NCI-H774 (cell line): Measurements from ENCODE around the gene FAM24A.
"Not testable (repeated sequence)": the region's sequence is repeated elsewhere in the genome, so short reads cannot be mapped to it uniquely, and the experiment has no call there.

Source experiments
- DNase-seq: peaks from one replicate; lab custom pipeline; 2025; lab: John Stamatoyannopoulos, UW

The FAM24A gene, protein sequence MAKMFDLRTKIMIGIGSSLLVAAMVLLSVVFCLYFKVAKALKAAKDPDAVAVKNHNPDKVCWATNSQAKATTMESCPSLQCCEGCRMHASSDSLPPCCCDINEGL

DNA sequence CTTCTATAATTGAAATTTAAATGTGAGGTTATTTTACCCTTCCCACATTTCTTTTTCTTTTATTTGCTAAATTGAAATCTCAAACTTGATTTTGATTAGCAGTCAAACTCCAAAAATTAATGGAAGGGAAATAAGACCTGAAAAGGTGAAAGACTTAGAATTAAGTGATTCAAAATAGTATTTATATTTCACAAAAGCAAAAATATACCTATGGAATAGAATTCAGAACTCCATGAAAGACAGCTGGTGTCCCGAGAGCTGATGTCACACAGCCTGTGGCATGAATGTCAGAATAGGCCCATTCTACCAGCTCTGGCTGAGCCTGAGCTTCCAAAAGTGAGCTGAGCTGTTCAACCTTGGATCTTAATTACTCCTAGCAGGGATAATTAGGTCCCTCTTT, at the start of gene FAM24A:
FAM24A (plus strand) TSS at position 301 of the 400 bp plus-strand sequence. CDS start 1,025 bp downstream, outside the sequence.
- no peak for DNase-seq

DNA sequence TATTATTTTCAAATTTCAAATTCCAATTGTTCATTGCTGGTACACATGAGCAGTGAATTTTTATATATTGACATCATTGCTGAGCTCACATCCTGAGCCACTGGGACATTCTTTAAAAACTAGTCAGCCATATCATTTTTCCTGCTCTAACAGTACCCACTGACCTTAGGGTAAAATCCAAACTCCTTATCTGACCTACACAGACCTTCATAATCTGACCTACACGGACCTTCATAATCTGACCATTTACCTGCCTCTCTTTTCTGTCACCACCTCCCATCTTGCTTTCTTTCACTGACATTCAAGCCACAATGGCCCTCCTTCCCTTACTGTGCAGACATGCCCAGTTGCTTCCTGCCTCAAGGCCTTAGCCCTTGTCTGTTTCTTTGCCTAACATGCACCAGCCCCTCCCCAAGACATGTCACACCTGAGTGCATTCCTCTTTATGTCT, 48.7 kb upstream of the FAM24A start:
- no peak for DNase-seq

DNA sequence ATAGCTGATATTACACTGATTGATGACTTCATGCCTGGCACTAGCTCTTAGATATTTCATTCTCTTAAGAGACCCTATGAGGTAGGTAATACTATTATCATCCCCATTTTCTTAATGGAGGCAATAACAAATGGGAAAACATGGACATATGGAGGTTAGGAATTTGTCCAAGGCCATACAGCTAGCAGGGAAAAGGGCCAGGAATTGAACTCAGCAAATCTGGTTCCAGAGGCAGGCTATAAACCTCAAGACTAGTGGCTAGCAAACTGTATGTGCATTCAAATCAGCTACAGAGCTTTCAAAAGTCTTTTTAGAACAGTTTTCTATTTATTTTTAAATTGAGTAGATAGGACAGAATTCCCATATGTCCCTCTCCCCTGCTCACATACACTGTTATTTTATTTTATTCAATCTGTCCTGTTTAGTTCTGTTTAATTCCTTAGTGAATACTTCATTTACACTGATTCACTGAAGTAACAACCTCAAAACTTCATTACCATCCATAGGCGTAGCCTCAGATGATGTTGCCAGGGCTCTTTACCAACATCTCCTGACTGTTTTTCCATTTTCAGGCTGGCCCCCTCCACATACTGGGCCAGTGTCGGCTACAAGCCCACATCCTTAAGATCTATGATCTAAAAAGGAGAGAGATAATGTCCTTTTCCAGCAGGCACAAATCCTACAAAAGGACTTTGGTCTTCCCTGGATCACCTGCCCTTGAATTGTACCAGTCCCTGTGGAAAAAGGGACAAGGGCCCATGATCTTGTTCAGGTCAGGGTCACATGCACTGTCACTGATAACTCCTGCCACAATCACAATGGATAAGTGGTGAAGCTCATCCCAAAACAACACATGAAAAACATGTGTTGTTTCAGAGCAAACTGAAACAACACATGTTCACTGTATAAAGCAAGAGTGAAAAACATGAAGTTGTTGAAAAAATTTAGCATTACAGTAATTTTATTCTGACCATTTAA, 46.9 kb upstream of the FAM24A start:
- no peak for DNase-seq

DNA sequence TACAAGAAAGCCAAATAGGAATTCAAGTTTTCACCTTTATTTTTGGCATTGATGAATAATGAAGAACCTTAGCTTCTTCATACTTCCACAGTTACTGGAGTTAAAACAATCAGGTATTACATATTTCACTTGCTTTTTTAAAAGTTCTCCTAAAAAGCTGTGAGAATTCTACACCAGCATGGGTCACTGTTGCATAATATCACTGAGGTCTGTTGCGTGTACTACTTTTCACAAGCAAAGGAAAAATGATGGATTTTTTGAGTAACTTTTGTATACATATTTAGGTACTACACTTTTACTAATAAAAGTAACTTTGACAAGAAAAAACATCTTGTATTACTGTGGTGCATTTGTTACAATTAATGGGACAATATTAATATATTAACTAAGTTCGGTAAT, 46.2 kb upstream of the FAM24A start:
- DNase-seq: no peak

DNA sequence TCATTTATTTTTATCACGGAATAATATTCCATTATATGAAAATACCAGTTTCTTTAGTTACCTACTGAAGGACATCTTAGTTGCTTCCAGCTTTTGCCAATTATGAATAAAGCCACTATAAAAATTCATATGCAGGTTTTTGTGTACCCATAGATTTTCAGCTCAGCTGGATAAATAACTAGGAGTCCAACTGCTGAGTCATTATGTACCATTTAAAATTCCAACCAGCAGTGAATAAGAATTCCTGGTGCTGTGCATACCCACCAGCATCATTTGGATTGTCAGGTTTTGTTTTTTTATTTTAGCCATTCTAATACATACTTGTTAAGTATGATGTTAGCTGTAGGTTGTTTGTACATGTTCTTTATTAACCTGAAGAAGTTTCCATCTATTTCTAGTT, 45.5 kb upstream of the FAM24A start:
- DNase-seq: no peak

DNA sequence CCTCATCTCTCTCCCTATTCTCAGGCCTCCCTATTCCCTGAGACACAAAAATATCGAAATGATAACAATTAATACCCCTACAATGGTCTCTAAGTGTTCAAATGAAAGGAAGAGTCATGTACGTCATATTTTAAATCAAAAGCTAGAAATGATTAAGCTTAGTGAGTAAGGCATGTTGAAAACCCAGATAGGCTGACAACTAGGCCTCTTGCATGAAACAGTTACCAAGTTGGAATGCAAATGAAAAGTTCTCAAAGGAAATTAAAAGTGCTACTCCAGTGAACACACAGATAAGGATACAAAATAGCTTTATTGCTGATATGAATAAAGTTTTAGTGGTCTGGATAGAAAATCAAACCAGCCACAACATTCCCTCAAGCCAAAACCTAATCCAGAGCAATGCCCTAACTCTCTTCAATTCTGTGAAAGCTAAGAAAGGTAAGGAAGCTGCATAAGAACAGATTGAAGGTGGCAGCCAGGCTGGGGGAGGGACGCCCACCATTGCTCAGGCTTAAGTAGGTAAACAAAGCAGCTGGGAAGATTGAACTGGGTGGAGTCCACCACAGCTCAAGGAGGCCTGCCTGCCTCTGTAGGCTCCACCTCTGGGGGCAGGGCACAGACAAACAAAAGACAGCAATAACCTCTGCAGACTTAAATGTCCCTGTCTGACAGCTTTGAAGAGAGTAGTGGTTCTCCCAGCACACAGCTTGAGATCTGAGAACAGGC, 43.5 kb upstream of the FAM24A start:
- not testable (repeated sequence) for DNase-seq

DNA sequence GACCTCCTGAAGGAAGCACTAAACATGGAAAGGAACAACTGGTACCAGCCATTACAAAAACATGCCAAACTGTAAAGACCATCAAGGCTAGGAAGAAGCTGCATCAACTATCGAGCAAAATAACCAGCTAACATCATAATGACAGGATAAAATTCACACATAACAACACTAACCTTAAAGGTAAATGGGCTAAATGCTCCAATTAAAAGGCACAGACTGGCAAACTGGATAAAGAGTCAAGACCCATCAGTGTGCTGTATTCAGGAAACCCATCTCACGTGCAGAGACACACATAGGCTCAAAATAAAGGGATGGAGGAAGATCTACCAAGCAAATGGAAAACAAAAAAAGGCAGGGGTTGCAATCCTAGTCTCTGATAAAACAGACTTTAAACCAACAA, 41.6 kb upstream of the FAM24A start:
- DNase-seq: not testable (repeated sequence)

DNA sequence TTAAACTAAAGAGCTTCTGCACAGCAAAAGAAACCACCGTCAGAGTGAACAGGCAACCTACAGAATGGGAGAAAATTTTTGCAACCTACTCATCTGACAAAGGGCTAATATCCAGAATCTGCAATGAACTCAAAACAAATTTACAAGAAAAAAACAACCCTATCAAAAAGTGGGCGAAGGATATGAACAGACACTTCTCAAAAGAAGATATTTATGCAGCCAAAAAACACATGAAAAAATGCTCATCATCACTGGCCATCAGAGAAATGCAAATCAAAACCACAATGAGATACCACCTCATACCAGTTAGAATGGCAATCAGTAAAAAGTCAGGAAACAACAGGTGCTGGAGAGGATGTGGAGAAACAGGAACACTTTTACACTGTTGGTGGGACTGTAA, 38.5 kb upstream of the FAM24A start:
- not testable (repeated sequence) for DNase-seq

DNA sequence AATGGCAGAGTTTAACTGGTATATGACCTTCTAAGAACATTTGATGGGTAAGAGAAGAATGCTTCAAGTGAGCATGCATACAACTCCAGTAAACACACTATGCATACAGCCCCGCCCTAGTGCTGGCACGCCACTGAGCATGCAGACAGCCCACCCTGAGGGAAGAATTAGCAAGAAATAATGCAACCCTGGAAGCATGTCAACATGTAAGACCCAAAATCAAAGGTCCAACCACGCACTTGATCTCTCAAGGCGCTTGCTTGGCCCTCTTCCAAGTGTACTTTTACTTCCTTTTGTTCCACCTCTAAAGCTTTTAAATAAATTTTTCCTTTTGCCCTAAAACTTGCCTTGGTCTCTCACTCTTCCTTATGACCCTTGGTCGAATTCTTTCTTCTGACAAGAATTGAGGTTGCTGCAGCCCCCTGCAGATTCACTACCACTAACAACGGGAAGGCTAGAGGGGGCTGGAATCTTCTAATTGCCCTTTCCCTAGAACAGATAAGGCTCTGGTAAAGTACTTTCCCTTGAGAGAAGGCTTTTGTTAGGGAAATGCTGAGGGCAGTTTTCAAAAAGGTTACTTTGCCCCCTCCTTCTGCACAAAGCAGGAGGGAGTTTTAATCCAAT, 34.5 kb upstream of the FAM24A start:
- DNase-seq: no peak

DNA sequence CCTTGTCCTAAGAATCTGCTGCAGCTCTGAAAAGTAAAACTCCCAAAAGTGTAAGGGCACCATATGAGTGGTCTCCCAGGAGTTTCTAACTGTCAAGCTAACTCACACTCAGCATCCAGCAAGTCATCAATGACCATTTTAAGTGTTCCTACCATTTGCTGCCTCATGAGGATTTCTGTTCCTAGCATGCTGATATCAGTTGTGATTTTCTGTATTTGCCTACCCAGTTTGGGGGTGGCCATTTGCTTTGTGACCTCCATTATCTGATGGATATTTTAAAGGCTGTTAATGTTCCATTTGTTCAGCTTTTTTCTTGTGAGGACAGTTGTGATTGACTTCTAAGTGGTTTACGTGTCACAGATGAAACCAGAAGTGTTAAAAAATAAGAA, 33.9 kb upstream of the FAM24A start:
- no peak for DNase-seq

DNA sequence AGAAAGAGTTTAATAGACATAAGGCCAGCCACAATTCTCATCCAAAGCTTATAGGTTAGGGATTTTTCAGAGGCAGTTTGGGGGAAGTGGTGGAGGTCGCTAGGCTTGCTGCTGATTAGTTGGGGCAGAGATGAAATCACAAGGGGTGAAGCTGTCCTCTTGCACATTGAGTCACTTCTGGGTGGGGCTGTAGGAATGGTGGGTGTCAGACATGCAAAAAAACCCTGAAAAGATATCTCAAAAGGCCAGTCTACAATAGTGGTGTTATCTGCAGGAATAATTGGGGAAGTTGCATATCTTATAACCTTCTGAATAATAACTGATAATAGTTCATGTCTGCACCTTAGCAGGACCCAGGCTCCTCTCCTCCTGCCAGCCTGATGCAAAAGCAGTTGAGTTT, 33.1 kb upstream of the FAM24A start:
- DNase-seq: no peak

DNA sequence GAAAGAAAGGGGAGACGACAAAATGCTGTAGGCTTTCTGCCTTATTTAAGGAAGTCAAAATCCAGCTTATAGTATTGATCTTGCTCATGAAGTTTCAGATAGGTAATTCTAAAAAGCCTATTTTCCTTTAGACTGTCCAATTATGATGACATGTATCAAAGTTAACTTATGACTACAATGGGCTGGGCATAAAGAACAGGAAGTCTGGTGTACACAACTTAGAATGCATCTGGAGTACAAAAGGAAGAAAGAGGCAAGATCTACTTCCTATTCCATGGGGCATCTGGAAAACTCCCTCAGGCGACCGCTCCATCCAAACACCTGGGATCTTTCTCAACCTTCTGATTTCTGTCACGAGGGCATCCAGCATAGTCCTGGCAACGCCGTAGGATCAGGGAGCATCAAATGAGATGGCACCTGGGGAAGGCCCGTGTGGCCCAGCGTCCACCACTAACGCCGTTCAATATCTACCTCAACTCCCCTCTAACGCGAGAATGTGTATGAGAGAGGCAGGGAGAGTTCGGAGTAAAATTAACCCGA, 31.5 kb upstream of the FAM24A start:
- no peak for DNase-seq

DNA sequence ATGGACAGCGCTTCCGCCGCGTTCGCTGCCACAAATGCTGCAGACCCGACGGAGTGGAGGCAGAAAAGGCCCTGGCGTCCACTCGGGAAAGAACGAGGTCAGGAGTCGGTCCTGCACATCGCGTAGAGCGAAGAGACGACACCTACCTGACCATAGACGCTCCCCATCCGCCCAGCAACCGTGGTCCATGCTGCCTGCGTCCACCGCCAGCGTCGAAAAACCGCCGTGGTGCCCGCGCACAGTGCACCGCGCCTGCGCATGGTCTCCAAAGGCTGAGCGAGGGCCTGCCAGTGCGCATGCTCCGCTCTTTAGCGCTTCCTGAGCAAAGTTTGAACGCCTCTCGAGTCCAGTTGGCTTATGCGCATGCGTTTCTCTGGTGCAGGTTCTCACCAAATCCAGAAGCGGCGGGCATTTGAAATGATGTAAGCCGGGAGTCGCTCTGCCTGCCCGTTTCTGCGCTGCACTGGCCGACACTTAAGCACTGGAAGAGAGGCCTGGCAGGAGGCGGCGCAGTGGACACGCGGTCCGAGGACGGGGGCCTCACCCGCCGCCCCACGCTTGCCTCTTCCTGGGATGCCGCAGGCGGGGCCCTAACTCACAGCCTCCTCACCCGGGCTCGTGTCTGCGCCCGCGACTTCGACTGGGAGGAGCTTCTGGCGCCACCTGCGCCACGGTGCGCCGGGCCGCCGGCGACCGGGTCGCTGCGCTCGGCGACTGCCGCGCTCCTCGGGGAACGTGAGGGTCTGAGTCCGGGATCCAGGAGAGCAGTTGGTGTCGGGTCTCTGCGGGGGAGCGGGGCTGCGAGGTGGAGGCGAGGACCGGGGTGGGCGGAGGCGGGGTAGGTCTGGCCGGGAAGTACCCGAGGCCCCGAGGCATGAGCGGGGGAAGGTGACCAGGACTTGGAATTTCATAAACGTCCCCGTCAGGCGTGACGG, 30.8 kb upstream of the FAM24A start, which contains the start of gene FAM24B:
FAM24B (minus strand) TSS at position 243 of the 935 bp plus-strand sequence. CDS start 29,066 bp downstream, outside the sequence.
- DNase-seq: peak; percentile 85

DNA sequence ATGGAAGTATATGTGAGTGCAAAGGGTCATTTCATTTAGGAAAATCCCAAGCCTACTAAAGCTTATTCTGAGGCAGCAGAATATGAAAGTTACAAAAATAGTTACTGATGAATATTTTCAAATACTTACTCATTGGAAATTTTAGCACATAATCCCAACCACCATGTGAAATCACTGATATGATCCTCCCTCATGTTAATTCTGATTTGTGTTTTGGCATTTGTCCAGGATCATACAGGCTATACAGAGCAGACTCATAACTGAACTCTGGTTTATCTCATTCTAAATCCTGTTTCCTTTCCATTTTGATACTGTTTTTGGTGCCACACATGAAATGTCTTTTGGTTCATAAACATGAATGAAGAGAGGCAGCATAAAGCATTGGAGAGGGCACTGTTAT, 27.6 kb upstream of the FAM24A start:
- DNase-seq: no peak

DNA sequence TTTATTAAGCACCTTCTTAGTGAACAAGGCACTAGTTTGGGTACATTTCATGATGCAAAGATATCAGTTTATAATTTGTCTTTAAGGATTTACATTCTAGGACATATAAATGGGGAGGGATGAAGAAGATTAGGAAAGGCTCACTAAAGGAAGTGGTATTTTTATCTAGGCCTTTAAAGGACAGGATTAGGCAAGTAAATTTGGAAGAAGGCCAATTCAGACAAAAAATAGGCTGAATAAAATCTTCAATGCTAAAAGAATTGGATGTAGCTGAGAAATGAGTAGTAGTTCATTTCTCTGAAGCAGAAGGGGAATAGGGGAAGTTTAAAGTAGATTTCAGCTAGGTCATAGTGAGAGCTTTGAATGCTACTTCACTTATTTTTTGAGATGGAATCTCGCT, 26.2 kb upstream of the FAM24A start:
- DNase-seq: no peak

DNA sequence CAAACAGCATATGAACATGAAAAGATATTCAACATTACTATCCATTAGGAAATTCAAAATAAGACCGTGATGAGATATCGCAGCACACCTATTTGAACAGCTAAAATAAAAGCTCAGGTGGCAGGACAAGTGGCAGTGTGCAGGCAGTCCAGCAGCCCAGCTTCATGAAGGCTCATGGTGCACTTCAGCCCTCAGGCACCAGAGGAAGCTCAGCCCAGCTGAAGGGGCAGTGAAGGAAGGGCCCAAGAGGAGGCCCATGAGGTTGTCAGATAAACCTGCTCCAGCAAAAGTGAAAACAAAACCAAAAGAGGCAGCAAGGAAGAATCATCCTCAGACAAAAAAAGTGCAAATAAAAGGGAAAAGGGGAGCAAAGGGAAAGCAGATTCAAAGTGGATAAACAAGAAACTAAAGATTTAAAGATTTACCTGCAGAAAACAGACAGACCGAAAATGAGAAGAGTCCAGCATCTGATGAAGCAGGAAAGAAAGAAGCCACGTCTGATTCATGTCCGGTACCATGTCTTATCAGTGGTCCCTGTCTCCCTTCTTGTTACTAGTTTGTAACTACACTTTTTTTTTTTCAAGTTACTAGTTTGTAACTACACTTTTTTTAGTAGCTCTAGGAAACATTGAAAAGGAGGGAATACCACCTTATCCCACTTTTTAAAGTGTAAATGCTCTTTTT, 16.0 kb upstream of the FAM24A start:
- DNase-seq: no peak

DNA sequence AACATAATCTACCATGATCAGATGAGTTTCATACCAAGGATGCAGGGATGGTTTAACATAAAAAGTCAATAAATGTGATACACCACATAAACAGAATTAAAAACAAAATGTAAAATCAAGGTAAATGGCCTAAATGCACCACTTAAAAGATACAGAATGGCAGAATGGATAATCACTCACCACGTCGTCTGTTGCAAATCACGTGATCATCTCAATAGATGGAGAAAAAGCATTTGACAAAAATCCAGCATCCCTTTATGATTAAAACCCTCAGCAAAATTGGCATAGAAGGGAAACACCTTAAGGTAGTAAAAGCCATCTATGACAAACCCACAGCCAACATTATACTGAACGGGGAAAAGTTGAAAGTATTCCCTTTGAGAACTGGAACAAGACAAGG, 6.5 kb upstream of the FAM24A start:
- DNase-seq: not testable (repeated sequence)

DNA sequence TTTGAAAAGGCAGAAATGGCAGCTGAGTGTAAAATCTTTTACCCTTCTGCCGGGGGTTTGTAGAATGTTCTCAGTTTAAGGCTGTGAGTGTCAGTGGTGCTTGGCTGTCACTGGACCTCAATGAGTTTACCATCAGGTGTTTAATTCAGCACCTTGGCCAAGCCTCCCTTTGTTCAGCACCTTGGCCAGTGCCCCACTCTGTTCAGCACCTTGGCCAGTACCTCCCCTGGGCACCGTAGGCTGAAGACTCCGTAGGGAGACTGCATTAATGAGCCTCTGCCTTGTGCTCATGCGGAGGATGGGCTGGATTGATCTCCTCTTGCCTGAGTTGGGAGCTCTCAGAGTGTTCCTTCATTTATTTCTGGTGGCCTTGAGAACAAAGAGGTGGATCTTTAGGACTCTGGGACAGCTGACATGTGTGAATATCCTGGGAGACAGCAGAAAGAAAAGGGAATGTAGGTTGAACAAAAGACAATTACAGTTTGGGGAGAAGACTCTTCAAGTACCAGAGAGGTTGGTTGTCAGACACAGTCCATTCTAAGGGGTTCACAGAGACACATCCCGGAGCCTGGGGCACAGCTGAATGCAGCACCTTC, 1.6 kb downstream of the FAM24A start:
- DNase-seq: no peak

DNA sequence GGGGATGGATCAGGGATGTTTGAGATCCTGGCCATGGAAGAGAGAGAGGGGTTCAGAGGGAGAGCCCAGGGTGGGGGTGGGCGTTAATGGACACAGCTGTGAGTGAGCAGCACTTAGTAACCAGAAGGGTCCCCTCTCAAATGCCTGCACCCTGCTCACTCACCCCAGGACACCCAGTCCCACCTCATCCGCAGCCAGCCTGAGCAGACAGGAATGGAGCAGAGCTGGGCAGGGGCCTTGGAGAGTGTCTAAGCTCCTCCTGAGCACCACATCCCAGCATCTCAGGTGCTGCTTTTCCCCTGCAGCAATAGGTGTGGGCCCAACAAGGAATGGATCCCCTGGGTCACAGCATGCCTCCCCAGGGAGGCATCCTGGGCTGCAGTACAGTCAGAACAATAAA, 5.3 kb downstream of the FAM24A start:
- DNase-seq: no peak

DNA sequence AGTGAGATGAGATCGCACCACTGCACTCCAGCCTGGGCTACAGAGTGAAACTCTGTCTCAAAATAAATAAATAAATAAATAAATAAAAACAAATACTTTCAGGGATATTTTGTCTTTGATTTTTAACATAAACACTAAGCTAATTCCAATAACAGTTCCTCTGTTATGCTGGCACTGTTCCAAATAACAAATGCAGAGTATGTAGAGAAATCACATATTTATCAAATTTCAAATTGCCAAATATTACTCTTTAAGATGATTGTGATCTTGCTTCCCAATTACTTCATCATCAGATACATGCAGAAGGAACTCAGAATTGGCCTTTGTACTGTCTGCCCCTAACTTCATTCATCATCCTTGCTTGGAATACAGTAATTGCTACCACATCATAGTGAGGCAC, 19.7 kb downstream of the FAM24A start:
- DNase-seq: no peak
